Fibroblast of mammary gland (primary cell): Measurements from ENCODE around the gene CACNA1S.

Experiments
- DNase-seq: peaks from one replicate; pipeline ENCODE4 v3.0.0-alpha.2; 2010; ENCODE audit warnings: low read depth
- H3K4me3 ChIP-seq: 2 replicates; pipeline ENCODE4 v1.5.1; 2011; ENCODE audit warnings: low read depth, mild to moderate bottlenecking, low read length, moderate library complexity; ENCODE audit not compliant: control insufficient read depth
- TF ChIP-seq, protein P1 (sequence below): conservative IDR thresholded peaks from 2 replicates; pipeline ENCODE4 v1.5.1; 2011; ENCODE audit warnings: low read depth, low read length, inconsistent platforms; ENCODE audit not compliant: control insufficient read depth, insufficient read depth

The CACNA1S gene

DNA sequence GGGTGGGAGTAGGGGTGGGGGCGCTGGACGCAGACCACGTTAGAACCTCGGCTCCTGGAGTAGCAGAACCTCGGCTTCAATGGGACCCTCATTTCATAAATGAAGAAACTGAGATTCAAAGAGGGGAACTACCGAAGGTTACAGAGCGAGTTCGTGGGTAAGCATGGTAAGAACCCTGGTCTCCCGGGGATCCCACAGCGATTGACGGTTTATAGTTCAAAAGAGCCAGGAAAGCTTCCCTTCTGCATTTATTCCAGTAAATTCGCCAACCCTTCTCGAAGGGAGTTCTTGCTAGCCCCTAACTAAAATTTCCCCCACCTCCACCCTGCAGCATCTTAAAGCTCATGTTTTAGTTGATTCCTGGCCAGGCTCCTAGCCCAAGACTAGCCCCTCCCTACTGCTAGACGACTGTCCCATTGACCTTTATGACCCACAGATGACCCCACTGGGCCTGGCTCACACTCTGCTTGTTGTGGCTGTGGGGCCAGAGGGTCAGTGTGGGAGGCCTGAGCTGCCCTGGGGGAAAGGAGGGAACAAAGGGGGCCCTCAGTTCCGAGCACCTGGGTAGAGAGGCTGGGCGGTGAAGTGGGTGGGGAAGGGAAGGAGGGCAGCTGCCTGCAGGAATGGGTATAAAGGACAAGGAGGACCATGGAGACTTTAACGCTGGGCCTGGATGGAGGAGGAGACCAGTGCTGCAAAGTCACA lies 88.2 kb downstream of the CACNA1S start:
- TF ChIP-seq, protein P1, sequence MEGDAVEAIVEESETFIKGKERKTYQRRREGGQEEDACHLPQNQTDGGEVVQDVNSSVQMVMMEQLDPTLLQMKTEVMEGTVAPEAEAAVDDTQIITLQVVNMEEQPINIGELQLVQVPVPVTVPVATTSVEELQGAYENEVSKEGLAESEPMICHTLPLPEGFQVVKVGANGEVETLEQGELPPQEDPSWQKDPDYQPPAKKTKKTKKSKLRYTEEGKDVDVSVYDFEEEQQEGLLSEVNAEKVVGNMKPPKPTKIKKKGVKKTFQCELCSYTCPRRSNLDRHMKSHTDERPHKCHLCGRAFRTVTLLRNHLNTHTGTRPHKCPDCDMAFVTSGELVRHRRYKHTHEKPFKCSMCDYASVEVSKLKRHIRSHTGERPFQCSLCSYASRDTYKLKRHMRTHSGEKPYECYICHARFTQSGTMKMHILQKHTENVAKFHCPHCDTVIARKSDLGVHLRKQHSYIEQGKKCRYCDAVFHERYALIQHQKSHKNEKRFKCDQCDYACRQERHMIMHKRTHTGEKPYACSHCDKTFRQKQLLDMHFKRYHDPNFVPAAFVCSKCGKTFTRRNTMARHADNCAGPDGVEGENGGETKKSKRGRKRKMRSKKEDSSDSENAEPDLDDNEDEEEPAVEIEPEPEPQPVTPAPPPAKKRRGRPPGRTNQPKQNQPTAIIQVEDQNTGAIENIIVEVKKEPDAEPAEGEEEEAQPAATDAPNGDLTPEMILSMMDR = no peak
- no peak overlapping the region for H3K4me3 ChIP-seq
- DNase-seq = no peak

DNA sequence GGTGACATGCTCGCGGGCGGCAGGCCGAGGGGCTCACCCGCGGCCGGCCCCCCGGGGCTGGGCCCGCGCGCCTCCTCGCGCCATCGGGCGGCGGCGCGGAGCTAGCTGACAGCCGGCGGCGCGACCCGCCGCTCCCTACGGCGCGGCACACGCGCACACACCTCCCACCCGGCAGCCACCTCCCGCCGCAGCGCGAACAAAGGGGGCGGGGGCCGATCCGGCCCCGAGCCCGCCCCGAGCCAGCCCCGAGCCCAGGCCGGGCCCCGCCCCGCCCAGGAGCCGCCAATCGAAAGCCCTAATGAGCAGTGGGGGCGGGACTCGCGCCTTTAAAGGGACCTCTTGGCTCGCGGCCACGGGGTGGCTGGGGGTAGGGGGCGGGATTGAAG lies 88.7 kb downstream of the CACNA1S start, which contains the start of gene KIF21B:
Gene KIF21B, minus strand, starts transcription at position 198 of the 386 bp plus-strand sequence. CDS start 331 bp downstream, outside the sequence.
- H3K4me3 ChIP-seq = peak within 1 kb of the TSS; percentile 25
- TF ChIP-seq, protein P1 = no peak
- peak; percentile 14 for DNase-seq

DNA sequence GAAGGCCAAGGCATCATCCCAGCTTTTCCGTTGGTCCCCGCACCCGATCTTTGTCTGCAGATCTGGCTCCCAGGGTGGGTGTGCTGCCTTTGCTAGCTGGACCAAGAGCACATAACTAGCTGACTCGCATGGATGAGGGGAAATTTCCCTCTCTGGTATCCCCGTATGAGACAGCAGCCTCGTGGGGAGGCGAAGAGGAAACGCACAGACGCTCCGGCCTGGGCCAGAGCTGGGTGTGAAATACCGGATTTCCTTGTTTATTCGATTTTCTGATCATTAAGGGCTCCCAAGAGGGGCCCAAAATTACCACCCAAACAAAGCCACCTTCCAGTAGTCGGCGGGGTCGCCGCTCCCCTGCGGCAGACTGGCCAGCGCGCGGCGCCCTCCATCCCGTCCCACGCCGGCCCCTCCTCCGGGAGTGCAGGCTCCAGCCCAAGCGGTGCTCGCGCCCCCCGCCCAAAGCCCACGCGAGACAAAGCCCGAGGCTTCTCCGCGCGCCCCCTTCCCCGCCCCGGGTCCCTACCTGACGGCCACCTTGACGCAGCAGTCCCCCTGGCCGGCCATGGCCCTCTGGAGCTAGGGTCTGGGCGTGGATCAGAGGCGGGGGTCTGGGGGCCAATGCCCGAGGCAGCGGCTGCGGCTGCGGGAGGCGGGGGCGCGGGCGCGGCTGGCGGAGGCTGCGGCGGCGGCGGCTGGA lies 89.3 kb downstream of the CACNA1S start:
- no peak for DNase-seq
- peak overlapping the region; percentile 25 for H3K4me3 ChIP-seq

DNA sequence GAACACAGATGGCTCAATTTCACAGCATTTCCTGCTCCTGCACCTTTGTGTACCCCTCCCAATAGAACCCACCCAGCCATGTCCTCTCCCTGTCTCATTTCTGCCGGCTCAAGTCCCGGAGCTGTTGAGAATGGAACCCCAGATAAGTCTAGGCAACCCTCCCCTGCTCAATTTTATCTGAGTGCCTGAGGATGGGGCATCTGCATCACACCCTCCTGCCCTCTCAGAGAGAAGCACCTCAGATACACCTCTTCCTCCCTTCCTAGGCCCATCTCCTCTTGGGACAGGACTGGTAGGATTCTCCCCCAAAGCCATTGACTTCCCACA lies 89.8 kb downstream of the CACNA1S start:
- no peak for DNase-seq
- no peak overlapping the region for H3K4me3 ChIP-seq
- TF ChIP-seq, protein P1 = no peak

More for the DNA sequence above, 89.3 kb downstream of the CACNA1S start:
- TF ChIP-seq, protein P1 = no peak

DNA sequence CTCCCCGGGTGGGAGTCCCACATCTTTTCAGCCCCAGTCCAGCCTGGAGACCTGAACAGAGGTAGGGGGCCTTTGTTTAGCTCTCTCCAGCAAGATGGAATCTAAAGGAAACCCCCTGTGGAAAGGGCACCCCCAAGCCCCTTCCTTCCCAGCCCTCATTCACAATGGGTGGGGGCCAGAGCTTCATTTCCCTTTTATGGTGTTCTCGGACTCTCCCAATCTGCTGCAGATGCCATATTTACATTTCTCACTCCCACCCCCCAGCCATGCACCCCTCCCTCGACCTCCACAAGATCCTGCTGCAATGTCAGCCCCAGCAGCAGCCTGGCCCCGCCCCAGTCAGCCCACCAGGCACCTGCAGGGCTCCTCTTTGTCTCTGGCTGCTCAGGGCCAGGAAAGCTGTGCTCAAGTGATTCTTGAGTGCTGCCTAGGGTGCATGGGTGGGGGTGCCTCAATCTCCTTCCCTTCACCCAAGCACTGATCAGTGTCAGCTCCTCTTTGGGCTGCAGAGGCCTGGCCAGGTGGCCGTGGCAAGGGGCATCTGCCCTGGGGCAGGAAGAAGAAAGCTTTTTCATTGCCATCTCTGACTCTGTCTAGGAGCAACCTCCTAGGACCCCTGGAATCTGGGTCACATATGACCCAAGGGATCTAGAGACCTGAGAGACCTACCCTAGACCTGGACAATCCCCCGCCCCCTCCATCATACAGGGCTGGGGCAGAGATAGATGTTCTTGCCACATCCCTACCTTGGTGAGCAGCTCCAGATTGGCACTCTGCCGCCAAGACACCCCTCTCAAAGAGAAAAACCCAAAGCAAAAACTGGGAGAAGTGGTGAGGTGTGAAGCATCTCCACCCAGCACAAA lies 90.4 kb downstream of the CACNA1S start:
- TF ChIP-seq, protein P1 = no peak
- no peak for DNase-seq
- H3K4me3 ChIP-seq = no peak overlapping the region

DNA sequence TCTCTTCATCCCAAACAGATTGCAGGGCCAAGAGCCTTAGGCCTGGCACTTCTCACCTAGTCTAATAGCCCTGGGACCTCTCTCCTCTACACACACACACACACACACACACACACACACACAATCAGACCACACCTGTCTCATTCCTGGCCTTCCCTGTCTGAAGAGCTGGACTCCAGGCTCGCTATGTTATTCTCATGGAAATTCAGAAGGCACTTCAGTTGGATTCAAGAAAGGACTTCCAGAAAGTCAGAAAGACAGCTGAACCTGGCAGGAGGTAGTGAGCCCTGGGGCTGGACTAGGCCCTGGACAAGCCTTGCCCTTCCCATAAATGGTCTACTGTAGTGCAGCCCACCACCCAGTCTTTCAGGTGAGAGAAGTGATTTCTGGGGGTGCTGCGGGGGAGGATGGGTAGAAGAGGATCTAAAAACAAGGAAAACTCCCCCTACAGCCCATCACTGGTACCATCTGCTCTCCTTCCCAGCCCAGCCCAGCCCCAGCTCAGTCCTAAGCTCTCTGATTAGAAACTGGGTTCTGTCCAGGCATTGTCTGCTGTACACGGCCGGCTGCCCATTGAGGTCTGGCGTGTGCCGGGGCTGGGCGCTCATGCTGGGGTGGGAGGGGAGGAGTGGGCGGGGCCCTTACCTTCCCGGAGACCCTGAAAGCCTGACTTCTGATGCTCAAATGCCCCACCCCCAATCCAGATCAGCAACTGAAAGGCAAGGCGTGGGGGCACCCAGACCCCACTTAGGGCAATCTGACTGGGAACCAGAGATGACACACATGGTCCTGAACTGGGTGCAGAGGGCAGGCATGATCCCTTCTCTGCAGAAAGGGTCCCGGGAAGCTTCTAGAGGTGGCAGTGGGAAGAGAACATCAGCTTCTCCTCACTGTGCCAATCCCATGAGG lies 91.3 kb downstream of the CACNA1S start:
- DNase-seq = no peak
- TF ChIP-seq, protein P1 = peak; percentile 30
- no peak overlapping the region for H3K4me3 ChIP-seq
